ENCODE measurements around the gene INAFM2.

INAFM2 gene

DNA sequence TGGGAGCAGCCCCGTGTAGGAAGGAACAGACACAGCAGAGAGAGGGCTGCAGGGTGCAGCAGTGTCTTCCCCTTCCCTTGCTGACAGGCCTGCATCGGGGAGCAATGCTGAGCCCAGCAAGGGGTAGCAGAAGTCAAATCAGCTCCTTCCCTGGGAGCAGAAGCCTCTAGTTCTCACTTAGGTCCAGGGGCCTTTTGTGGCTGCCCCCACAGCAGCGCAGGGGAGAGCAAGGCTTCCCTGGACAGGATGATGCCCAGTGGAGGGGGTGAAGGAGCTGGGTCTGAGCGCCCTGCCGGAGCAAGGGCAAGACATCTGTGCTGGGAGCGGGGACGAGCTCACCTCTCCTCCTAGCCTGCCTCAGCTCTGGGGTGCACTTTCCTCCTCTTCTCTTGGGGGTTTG lies 16.6 kb upstream of the INAFM2 start:
- DNase-seq (ENCODE audit: low read depth) = no peak

DNA sequence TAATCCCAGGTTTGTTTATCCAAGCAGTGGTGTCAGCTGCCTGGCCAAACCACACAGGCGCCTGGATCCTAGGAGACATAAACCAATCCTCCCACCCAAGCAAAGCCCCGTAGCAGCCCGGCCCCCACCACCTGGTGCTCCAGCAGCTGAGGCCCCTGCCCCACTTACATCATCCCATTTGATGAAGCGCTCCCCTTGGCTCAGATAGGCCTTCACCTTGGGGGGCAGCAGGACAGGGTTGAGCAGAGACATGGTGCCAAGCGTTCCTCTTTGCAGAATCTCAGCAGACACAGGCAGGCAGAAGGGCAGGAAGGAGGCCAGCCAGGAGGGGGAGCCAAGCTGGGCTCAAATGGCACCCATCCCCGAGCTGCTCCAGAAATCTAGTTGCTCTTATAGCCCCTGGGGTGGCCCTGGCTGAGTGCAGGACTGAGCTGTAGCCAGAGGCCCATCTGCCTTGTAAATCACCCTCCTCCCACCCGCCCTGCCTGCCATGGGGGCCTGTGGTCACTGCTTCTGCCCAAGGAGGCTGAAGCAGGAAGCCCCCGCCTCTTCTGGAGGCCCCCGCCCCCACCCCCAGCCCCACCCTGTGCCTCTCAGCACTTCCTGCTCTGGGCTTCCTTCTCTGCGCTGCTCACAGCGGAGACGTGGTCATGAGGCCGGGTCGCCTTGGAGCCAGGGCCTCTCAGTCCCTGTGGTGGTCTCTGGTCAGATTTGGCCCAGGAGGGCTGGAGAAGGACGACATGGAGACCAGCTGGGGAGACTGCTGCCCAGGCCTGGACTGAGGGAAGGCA lies 15.9 kb upstream of the INAFM2 start, which contains the start of gene PLCB2:
Gene PLCB2 (minus strand): TSS at position 515 of the 791 bp plus-strand sequence. CDS start 263 bp downstream, at position 252.
- peak; percentile 63 for DNase-seq (ENCODE audit: low read depth)

DNA sequence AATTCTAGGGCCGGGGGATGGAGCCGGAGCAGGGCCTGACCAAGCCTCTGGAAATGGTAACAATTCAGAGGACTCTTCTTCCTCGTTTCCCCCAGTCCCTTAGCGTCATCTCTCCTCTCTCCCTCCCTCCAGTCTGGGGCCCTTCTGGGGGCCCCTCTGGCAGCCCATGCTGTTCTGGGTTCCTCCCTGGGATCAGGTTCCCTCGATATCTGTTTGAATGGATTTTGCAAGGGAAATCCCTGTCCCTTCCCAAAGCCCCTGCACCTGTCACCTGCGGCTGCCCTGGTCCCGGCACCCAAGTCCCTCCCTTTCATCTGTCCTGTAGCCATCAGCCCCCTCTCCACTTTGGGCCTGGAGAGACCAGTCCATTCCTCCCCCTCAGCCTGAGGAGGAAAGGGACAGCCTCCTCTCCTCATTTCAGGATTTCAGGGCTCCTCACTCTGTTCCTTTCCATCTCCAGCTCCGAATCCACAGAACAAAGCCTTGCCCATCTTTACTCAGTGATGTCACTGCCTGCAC lies 14.1 kb upstream of the INAFM2 start:
- no peak for DNase-seq (ENCODE audit: low read depth)

DNA sequence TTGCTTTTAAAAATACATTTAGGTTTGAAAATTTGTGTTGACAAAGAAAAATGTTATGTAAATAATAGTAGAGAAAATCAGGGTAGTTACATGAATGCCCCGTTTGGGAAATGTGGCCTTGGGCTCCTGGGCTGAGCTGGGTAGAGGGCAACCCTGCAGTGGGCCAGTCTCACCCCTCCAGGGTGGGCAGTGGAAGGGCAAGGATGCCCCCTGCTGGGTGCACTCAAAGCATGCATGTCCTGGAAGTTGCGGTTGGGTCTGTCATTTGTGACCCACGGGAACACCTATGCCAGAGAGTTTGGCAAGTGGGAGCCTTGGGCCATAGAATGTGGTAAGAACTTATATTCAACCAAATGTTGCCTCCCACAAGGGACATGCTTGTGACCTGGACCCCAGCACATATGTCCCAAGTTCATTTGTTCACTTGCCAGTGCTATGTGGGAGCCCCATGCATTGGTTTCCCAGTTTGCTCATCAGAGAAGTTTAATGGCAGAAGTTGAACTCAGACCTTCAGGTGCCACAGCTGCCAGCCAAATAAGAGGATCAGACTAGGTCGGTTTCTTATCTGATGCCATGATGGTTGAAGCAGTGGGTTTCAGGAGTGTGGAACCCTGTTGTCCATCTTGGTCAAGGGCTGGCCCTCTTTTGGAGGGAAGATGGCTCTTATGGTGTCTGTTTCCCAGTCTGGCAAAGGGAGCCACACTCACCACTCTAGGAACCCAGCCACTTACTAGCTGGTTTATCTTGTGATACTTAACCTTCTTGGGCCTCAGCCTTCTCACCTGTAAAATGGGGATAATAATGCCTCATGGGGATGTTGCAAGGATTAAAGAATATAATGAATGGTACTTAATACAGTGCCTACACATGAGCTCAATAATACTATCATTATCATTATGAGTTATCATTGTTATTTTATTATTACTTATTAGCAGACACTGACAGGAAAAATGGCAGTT lies 13.2 kb upstream of the INAFM2 start:
- DNase-seq (ENCODE audit: low read depth) = peak; percentile 60

- no peak for DNase-seq (ENCODE audit: low read depth)
Observed at GRCh38 chr15:40310993-40311392, 12.5 kb upstream of the INAFM2 start.

- DNase-seq (ENCODE audit: low read depth) = no peak
Observed at GRCh38 chr15:40312370-40313158, 10.9 kb upstream of the INAFM2 start.

DNA sequence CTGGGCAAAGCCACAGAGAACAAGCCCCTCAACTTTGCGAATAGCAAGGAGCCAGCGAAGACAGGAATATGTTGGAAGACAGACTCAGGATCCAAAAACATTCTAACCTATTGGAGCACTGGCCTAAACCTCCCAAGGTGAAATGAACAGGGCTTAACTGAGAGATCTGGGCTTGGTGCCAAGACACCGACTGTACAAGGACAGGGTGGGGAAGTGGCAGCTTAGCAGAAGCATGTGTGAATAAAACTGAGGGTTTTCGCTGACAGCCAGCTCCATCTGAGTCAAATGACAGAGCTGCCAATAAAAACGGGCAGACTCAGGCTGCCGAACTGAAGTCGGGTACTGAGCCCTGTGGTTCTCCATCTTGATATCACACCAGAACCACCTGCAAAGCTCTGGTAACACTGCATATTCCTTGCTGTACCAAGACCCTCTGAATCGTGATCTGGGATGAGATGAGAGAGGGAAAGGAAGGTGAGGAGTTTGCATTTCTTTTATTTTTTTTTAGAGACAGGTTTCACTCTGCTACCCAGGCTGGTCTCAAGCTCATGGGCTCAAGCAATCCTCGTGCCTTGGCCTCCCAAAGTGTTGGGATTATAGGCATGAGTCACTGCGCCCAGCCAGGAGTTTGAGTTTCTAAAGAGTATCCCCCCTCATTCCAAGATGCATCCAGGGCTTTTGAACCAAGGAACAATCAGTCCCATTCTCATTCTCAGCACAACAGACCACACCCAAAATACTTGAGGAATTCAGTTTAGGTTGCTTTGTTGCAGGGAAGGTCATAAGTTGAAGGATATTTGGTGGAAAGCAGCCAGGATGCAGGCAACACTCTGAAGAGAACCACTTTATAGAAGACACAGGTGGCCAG lies 9.7 kb upstream of the INAFM2 start:
- DNase-seq (ENCODE audit: low read depth) = no peak

DNA sequence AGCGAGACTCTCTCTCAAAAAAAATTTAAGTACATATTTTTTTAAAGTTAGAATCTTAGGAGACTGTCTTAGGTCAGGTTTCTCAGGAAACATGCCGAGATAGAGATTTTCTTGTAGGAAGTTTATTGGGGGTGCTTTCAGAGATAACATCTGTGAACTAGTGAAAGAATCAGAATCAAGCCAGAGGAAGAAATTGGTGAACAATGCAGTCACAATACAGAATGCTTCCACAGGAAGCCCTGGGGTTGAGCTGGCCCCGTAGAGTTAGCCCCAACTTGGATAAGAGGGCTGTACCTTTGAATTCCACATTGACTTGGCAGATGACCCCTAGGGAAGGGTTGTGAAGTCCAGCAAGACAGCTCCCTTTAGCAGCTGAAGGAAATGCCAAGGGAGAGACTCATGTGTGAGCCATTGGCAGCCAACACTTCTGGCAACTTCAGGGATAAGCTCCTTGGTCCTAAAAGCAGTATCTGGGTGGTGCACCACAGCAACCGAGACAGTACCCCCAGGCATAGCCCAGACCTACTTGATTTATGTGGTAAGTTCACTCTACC lies 8.7 kb upstream of the INAFM2 start:
- DNase-seq (ENCODE audit: low read depth) = no peak

DNA sequence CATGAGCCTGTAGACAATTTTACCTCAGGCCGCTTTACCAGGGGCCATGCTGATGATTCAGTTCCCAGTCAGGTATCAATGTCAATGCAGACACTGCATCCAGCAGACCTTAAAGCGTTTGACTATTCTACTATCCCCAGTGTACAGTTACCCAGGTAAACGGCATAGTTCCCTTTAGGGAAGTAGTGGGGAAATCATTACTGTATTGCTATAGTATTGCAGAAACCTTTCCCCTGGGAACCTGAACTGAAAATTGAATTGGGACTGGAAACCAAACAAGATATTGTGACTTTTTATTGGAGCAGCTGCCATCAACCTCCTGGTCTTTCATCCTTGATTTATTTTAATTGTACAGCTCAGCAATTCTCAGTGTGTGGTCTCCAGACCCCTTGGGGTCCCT lies 6.6 kb upstream of the INAFM2 start:
- DNase-seq (ENCODE audit: low read depth) = no peak

GRCh38 chr15:40317580-40317979 lies 5.9 kb upstream of the INAFM2 start:
- no peak for DNase-seq (ENCODE audit: low read depth)

DNA sequence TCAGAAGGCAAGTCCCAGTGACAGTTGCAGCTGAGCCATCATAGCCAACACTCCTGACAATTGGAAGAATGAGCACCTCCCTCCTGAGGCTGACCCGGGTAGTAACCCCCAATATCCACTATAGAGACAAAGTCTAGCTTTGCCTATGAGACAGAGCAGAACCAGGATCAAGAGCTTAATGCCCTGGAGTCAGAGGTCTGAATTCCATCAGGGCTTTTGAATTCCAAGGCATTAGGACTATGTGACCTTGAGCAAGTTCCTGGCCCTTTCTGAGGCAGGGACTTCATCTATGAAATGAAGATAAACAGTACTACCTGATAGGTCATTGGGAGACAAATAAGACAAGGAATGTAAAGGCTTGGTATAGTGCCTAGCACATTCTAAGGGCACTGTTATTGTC lies 3.1 kb upstream of the INAFM2 start:
- no peak for DNase-seq (ENCODE audit: low read depth)

GRCh38 chr15:40320931-40321371 lies 2.5 kb upstream of the INAFM2 start:
- no peak for DNase-seq (ENCODE audit: low read depth)

DNA sequence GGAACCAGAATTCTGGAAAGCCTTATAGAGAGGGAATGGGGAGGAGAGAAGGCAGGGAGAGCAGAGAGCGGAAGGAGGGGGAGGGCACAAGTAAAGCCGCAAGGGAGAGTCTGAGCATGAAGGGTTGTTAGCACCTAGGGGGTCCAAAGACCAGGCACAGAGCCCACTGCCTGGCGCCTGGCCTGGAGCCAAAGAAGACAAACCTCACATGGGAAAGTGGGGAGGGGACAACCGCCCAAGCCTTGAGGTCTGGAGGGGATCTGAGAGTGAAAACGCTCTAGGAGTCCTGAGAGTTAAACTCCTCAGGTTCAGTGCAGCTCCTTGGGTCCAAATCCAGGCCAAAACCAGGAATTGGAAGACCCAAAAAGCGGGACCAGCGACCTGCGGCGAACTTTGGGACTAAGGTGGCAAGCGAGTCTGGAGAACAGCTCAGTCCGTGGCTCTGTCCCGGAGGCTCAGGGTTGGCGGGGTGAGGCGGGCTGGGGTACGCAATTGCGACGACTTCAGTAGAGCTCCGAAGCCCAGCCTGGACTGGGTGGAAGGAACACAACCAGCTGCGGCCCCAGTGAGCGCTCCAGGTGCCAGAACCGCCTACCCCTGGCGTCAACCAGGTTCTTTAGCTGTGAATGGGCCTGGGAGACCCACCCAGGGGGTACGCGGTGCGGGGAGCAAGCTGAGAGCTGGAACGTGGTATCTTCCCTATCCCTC lies 807 bp upstream of the INAFM2 start:
- DNase-seq (ENCODE audit: low read depth) = no peak

- DNase-seq (ENCODE audit: low read depth) = peak; percentile 26
Observed at GRCh38 chr15:40323953-40324937, 753 bp downstream of the INAFM2 start.

- no peak for DNase-seq (ENCODE audit: low read depth)
Observed at GRCh38 chr15:40325188-40325587, 1.7 kb downstream of the INAFM2 start.

GRCh38 chr15:40325700-40326099 lies 2.2 kb downstream of the INAFM2 start:
- no peak for DNase-seq (ENCODE audit: low read depth)

DNA sequence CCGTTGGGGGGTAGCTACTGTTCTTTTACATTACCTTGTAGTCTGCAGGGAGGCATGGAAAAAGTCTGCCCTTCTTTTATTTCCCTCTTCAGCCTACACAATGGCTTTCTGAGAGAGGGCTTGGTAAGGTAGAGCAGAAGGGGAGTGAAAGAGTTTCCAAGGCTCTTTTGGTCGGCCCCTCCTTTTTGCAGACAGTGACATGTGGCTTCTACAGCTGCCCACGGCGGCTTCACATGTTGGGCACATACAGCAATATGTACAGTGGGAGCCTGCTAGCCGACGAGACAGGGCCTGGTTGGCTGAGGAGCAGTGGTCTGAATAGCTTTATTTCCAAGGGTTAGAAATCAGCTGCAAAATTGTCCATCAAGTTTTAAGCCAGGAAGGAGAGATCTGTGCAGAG lies 4.0 kb downstream of the INAFM2 start:
- no peak for DNase-seq (ENCODE audit: low read depth)

DNA sequence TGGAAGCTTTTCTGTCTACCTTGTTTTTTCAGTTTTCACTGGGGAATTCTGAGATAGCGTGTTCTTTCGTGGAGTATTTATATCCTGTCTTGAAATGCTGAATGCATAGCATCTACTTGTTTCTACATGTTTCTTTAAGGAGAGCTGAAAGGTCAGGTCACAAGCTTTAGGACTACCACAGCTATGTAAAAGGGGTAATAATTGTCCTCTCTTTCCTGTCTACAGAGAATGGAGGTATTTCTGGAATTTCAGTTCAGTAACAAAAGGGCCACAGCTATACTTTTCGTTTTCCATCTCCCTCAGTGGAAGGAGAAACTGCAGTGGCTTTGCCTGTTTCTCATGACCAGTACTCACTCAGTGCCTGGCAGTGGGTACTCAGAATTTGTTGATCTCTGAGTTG lies 4.7 kb downstream of the INAFM2 start:
- no peak for DNase-seq (ENCODE audit: low read depth)

- DNase-seq (ENCODE audit: low read depth) = no peak
Observed at GRCh38 chr15:40328751-40329150, 5.3 kb downstream of the INAFM2 start.

All from activated T-cell treated with anti-CD3 and anti-CD28 coated beads for 48 hours (primary cell).